GM19324 (cell line): ENCODE measurements around the gene DCAF17.
"Not testable (repeated sequence)": the region's sequence is repeated elsewhere in the genome, so short reads cannot be mapped to it uniquely, and the experiment has no call there.

ENCODE experiments used
- ATAC-seq: cut with Tn5 transposase; IDR thresholded peaks from one replicate; pipeline ENCODE4 v1.9.1; 2021; ENCODE audit warnings: mild to moderate bottlenecking, moderate library complexity; ENCODE audit not compliant: unreplicated experiment, low FRiP score

Gene DCAF17

DNA sequence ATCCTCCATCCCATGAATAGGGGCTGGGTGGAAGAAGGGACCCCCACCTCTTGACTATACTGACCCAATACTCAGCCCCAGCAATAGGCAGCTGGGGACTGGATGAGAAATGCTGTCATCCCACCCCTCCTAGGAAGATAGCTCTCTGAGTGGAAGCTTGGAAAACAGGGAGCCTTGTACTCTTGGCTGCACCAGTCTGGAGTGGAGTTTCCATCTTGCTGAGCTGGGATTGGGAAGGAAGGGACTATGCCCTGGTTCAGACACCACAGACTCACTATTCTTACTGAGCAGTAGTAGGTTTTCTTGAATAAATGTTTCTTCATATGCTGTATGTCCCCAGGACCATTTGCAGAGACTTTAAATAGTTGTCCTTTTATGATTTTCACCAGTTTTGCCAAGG is 7.4 kb downstream of the DCAF17 start:
- no peak for ATAC-seq

DNA sequence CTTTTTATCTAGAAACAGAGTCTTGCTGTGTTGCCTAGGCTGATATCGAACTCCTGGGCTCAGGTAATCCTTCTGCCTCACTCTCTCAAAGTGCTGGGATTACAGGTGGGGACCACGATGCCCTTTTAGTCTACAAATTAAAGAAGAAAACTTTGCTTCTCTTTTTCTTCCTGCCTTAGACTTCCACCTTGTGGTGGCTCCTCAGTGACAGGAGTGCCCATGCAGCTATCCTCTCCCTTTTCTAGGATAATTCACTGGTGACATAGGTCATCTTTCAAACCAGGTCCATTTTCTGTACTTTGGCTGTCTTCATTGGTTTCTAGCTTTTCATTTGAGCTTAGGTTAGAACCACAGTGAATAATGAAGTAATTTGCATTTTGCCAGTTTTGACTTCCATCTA is 13.6 kb downstream of the DCAF17 start:
- no peak for ATAC-seq

- no peak for ATAC-seq
Observed at GRCh38 chr2:171451074-171451473, 17.0 kb downstream of the DCAF17 start.

GRCh38 chr2:171452773-171453172 is 18.7 kb downstream of the DCAF17 start:
- ATAC-seq: no peak

DNA sequence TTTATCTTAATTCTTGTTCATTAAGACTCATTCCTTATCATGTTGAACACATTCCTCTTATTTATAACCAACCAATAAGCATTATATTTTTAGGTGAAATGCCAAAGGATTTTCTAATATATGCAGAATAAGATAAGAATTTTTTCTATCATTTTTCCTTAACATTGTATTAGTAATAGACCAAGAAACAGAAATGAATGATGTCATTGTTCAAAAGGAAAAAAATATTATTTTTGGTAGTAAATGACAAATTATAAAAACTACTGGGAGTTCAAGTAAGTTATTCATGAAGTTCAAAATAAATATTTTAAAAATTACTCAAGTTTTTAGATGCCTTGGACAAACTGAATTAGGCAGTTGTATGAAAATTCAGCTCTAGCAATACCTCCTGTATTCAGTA is 25.5 kb downstream of the DCAF17 start:
- ATAC-seq: no peak

DNA sequence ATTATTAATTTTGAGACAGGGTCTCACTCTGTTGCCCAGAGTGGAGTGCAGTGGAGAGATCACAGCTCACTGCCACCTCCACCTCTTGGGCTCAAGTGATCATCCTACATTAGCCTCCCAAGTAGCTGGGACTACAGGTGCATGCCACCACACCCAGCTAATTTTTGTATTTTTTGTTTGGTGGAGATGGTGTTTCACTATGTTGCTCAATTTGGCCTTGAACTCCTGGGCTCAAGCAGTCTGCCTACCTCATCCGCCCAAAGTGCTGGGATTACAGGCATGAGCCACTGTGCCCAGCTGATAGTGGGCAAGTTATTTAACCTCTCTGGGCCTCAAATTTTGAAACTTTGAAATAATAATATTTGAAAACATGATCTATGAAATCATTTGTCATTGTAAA is 26.5 kb downstream of the DCAF17 start:
- ATAC-seq: no peak

DNA sequence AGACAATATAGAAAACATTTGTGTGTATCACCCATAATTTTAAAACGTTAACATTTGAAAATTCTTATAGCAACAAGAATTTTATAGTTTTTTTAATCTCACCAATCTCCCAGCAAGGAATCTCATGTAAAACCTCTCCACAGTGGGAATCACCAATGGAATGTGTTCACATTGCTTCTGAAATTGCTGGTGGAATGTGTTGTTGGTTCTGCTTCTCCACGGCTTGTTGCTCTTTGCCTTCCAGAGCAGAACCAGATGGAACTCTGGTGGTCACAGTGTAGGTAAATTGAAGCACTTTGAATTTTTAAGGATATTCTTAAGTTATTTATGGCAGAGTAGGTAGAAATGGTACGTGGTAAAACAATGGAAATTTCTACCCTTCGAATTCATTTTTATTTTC is 35.1 kb downstream of the DCAF17 start:
- ATAC-seq: no peak

DNA sequence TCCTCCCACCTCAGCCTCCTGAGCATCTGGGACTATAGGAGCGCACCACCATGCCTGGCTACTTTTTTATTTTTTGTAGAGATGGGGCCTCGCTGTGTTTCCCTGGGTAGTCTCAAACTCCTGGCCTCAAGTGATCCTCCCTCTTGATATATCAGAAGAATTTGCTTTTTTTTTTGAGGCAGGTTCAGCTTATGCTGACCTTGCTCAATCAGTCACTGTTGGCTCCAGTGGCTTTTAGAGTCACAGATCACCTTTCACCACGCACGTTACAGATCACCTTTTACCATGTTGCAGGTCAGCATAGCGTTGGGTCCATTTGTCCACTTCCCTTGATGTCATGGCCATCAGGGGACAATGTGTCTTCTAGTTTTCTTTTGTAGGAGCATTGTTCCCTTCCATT is 36.1 kb downstream of the DCAF17 start:
- ATAC-seq: no peak

DNA sequence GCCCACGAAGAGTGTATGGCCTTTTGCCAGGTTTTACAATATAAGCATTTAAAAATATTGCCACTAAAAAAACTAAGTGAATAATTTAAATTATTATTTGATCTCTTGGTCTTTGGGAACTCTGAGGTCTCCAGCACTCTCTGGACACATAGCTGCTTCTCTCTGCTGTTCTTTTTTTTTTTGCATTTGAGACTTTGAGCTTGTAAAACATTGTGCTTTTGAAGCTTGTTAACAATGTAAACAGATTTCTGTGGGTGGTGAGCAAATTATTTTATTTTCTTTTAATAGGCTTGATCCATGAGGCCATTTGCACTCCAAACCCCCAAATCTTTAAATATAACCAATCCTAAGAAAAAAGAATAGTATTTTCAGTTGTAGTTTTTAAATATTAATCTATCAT is 42.0 kb downstream of the DCAF17 start:
- ATAC-seq: no peak

GRCh38 chr2:171478345-171478744 is 44.3 kb downstream of the DCAF17 start:
- ATAC-seq: no peak

DNA sequence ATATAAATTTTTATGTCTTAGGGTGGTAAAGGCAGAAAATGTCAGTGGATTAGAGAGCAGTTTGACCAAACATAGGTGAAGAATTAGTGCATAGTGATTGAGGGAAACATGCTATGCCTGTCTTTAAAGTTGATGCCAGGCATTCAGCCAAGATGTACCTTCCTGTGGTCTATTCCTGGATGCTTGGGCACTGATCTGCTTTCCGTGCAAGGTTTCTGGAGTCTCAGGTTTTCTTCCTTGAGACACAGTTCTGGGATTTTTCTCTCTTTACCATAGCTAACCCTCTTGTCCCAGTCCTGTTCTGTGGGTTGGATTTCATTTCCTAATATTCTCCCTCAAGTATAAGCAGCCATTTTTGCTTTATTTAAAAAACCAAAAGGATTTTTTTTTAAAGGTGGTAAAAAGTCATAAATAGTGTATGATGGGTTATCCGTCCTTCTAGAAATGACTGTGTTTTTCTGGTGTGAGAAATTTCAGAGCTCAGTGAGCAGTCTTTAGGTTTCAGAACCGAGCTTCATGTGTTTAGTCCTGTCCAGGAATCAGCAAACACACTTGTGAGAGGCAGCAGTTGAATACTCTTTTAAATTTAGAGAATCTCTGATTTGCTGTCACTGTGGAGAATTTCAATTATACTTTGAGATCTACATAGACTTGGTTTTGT is 45.3 kb downstream of the DCAF17 start:
- ATAC-seq: no peak

DNA sequence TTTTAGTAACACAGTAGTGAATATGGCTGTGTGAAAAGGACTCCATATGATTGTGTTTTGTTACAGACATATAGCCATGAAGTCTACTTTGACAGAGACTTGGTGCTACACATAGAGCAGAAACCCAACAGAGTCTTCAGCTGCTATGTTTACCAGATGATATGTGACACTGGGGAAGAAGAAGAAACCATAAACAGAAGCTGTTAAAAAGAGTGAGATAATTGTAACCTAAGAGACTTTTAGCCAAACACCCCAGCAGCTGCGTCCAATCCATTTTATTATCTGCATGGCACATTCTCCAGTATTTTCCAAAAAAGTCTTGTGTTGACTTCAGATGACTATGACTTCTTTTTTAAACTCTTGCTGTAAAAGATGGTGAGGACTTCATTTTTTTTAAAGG is 46.9 kb downstream of the DCAF17 start:
- ATAC-seq: no peak

DNA sequence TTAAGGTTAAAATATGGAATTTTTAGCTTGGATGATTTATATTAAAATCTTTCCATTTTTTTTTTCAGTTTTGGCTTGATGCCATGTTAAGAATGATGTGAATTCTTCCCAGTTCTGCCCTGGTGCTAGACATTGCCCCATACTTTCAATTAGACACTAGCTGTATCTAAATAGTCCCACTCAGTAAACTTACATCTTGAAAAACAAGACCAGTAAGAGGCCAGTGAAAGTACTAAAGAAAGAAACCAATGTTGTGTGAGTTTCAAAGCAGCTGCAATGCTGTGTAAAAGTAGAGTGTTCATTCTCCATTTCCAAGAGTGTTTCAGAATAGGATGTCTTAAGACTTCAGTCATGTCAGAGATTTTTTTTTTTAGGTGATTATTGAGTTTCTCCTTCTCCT is 48.3 kb downstream of the DCAF17 start:
- no peak for ATAC-seq

GRCh38 chr2:171482877-171483276 is 48.9 kb downstream of the DCAF17 start:
- ATAC-seq: no peak

- ATAC-seq: no peak
Observed at GRCh38 chr2:171483793-171484192, 49.8 kb downstream of the DCAF17 start.

- ATAC-seq: no peak
Observed at GRCh38 chr2:171485116-171485515, 51.1 kb downstream of the DCAF17 start.

DNA sequence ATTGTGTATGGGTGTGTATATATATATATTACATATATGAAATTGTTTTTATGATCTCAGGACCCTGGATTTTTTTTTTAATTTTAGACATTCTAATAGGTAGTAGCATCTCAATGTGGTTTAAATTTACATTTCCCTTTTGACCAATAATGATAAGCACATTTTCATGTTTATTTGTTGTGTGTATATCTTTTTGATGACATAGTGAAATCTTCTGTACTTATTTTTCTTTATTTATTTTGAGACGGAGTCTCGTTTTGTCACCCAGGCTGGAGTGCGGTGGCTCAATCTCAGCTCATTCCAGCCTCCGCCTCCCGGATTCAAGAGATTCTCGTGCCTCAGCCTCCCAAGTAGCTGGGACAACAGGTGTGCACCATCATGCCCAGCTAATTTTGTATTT is 53.2 kb downstream of the DCAF17 start:
- ATAC-seq: no peak

DNA sequence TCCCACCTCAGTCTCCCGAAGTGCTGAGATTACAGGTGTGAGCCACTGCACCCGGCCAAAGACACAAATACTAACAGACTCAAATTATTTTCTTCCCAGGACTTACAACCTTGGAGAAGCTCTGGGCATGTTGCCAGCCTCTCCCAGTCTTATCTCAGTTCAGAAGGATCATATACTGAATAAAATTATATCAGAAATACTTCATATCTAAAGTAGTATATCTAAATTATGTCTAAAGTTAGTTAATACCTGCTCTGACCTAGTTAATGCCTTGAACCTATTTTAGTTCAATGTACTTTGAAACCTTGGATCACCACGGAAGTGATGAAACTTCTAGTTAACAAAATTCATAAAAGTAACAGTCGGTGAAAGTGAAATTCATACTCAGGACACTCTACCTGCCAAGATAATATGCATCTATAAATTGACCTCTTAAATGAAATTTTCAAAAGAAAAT is 53.8 kb downstream of the DCAF17 start:
- ATAC-seq: no peak

- no peak for ATAC-seq
Observed at GRCh38 chr2:171490577-171490976, 56.6 kb downstream of the DCAF17 start.

- no peak for ATAC-seq
Observed at GRCh38 chr2:171491292-171491691, 57.3 kb downstream of the DCAF17 start.

GRCh38 chr2:171492664-171493063 is 58.6 kb downstream of the DCAF17 start:
- ATAC-seq: no peak

- not testable (repeated sequence) for ATAC-seq
Observed at GRCh38 chr2:171497664-171498063, 63.6 kb downstream of the DCAF17 start.

DNA sequence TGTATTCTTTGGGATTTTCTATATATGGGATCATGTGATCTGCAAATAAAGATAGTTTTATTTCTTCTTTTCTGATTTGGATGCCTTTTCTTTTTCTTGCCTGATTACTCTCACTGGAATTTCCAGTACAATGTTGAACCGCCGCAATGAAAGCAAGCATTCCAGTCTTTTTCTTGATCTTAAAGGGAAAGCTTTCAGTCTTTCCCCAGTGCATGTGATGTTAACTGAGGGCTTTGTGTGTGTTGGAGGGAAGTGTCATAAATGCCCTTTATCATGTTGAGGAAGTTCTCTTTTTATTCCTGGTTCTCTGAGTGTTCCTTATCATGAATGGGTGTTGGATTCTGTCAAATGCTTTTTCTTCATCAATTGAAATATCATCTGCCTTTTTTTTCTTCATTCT is 71.3 kb downstream of the DCAF17 start:
- ATAC-seq: no peak
